GM13977 (cell line): Measurements from ENCODE around the gene TP53BP2.

Source experiments
- DNase-seq: peaks from one replicate; pipeline ENCODE4 v3.0.0; 2012; ENCODE audit warnings: low spot score
- in situ Hi-C: fragments of 300-500 bp; cut with MboI; formaldehyde crosslinking; loops from one replicate; pipeline ENCODE4 v1.12.0; 2022; ENCODE audit warnings: low sequenced_read_pairs, low pct_unique_long_range_greater_than_20kb, mixed read lengths, inconsistent platforms; ENCODE audit not compliant: unreplicated experiment
- TF ChIP-seq, protein P1 (sequence below): IDR thresholded peaks from 2 replicates; pipeline ENCODE4 v1.5.1; 2012; ENCODE audit warnings: mild to moderate bottlenecking, control low read depth; ENCODE audit not compliant: insufficient read depth; ENCODE audit errors: extremely low read depth, missing control alignments

Gene TP53BP2

DNA sequence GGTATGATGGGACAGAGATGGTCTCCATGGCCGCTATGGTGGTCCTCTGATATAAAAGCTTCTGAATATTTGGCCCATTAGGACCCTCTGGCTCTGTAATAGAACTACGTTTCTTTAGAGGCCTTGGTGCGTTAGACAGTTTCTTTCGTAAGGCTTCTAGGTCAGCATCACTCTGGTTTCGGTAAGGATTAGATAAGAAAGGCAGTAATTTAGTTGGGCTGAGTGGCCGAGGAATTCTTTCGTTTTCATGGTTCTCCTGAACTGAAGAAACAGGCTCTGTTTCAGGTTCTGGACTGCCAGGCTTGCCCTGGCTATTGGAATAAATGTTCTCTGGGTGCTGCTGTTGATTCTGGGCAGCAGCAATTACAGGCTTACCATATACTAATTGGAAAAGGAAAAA lies 49.5 kb downstream of the TP53BP2 start:
- in situ Hi-C loops: no loop called here
- no peak for DNase-seq
- TF ChIP-seq, protein P1, sequence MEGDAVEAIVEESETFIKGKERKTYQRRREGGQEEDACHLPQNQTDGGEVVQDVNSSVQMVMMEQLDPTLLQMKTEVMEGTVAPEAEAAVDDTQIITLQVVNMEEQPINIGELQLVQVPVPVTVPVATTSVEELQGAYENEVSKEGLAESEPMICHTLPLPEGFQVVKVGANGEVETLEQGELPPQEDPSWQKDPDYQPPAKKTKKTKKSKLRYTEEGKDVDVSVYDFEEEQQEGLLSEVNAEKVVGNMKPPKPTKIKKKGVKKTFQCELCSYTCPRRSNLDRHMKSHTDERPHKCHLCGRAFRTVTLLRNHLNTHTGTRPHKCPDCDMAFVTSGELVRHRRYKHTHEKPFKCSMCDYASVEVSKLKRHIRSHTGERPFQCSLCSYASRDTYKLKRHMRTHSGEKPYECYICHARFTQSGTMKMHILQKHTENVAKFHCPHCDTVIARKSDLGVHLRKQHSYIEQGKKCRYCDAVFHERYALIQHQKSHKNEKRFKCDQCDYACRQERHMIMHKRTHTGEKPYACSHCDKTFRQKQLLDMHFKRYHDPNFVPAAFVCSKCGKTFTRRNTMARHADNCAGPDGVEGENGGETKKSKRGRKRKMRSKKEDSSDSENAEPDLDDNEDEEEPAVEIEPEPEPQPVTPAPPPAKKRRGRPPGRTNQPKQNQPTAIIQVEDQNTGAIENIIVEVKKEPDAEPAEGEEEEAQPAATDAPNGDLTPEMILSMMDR: no peak

DNA sequence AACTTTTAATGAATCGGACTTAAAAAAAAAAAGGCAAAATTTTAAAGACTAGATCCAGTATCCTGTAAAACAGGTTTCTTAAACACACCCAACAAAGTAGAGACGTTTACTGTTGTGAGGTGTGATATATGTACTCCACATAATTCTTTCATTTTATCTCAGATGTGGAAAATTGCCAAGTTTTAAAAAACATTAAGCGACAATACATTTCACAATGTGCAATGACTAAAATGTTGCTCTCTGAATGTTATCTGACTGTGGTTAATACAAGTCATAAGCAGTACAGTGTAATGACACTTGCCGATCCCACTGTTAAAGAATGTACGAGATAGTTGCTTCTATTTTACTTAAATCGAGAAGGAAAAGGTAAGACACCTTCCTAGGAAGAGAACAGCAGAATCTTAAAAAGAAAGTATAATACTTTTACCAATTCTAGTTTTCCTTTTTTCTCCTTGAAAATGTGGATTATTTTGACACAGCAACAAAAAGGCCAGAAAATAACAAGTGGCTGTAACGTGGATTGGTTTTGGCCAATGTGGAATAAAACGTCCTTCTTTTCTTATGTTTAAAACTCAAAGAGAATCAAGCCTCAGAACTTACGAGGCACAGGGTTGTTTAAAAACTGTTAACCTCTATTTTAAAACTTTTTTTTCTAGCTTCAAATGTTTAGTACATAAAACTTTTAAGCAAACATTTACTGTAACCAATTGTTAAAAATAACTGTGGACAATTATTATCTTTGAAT lies 51.4 kb downstream of the TP53BP2 start:
- in situ Hi-C loops: no loop called here
- no peak for DNase-seq
- TF ChIP-seq, protein P1: no peak

DNA sequence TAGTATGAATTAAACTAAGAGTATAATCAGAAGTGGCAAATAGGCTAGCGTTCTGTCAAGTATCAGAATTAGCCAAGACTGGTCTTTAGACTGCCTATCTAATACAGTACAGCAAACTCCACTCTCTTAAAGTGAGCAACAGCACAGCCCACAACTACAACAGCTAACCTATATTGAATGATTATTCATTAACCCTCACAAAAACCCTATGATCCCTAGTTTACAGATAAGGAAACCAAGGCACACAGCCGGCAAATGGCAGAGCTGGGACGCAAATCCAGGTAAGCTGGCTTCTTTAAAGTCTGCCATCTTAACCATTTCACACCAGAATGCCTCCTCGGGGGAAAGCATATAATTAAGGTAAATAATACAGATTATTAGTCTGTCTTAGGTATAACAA lies 52.0 kb downstream of the TP53BP2 start:
- TF ChIP-seq, protein P1: no peak
- no peak for DNase-seq
- in situ Hi-C loops: no loop called here

DNA sequence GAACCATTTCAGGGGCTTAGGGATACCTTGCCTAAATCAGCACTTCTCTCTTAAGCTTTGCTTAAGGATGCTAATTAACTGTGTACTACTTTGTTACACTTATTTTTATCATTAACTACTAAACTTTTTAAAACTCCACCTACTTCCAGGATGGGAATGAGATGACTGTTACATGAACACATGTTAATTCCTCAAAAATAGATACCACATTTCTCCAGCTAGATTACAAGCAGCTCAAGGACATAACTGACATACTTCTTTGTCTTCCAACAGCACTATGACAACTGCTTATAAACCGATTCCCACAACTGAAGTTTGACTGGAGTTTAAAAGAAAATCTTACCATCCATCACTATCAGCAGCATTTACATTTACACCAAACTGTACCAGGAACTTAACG lies 53.7 kb downstream of the TP53BP2 start:
- TF ChIP-seq, protein P1: no peak
- no peak for DNase-seq
- in situ Hi-C loops: no loop called here

- no peak for DNase-seq
- TF ChIP-seq, protein P1: no peak
- in situ Hi-C loops: no loop called here
Measured at GRCh38 chr1:223788746-223789415, 56.9 kb downstream of the TP53BP2 start.

DNA sequence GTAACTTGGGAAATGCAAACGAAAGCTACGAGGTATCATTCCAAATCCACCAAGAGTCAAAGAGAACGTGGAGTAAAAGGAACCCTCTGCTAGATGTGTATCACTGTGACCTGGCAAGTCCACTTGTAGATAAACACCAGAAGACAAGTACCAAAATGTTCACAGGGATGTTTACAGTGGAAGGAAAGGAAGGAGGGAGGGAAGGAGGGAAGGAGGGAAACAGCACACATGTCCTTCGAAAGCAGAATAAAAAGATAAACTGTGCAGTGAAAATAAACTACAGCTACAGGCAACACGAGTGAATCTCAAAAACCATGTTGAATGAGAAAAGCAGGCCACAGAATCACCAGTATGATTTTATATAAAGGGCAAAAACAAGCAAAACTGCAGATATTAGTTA lies 59.9 kb downstream of the TP53BP2 start:
- no peak for DNase-seq
- TF ChIP-seq, protein P1: no peak
- in situ Hi-C loops: no loop called here
